B cell (primary cell): ENCODE results near the gene NTM. TPM values are rescaled to one million over a fixed set of nuclear protein-coding genes. Genes with fewer than 3 reads are reported as not detected.

Experiments used
- ATAC-seq: fragments of 200-7000 bp; cut with Tn5 transposase; one replicate; pipeline ENCODE4 v1.10.0; 2021; ENCODE audit warnings: low read depth, mild to moderate bottlenecking, moderate number of reproducible peaks, moderate library complexity
- CTCF ChIA-PET: fragments of 350-600 bp; sonication (Branson Sonifier 250); formaldehyde crosslinking; loops from one replicate; lab custom pipeline; 2021; ENCODE audit warnings: antibody characterized with exemption, inconsistent platforms; lab: Charles Lee
- POLR2A ChIA-PET: fragments of 350-600 bp; sonication (Branson Sonifier 250); formaldehyde crosslinking; loops from one replicate; lab custom pipeline; 2021; ENCODE audit warnings: antibody characterized with exemption; lab: Charles Lee
- DNase-seq: peaks from one replicate; pipeline ENCODE4 v3.0.0; 2013
- H2AFZ ChIP-seq: 2 replicates; pipeline ENCODE4 v1.6.1; 2012; ENCODE audit warnings: mild to moderate bottlenecking, low read depth, low read length; ENCODE audit not compliant: insufficient read depth, poor library complexity, severe bottlenecking
- H3K27ac ChIP-seq, 2 donors: 1 replicate in 1 of 2; 2 replicates in 1 of 2; pipeline ENCODE4 v1.5.1; 2012 to 2013; ENCODE audit warnings: low read length in 2 of 2, mild to moderate bottlenecking in 2 of 2, moderate library complexity in 1 of 2
- H3K27me3 ChIP-seq, 4 experiments: fragments of 200-600 bp in 1 of 4; sonication (generic) in 1 of 4; replicated peaks in 1 of 4; 1 replicate in 2 of 4; 2 replicates in 2 of 4; pipeline versions ENCODE4 v1.6.1 to v1.7.0; 2013 to 2016; ENCODE audit warnings: low read length in 3 of 4, mild to moderate bottlenecking in 2 of 4, mixed read lengths in 1 of 4, moderate library complexity in 1 of 4; ENCODE audit not compliant: insufficient read depth in 4 of 4, control insufficient read depth in 3 of 4; ENCODE audit errors: control extremely low read depth in 1 of 4
- H3K36me3 ChIP-seq, 2 experiments: replicated peaks in 1 of 2; 1 replicate in 1 of 2; 2 replicates in 1 of 2; pipeline versions ENCODE4 v1.6.1 to v1.7.1; 2013; ENCODE audit warnings: low read length in 1 of 2; ENCODE audit not compliant: insufficient read depth in 2 of 2, control insufficient read depth in 1 of 2; ENCODE audit errors: control extremely low read depth in 1 of 2, extremely low read depth in 1 of 2
- H3K4me1 ChIP-seq, 2 donors: fragments of 200-600 bp in 1 of 2; sonication (generic) in 1 of 2; 1 replicate in 1 of 2; 2 replicates in 1 of 2; pipeline versions ENCODE4 v1.5.1 to v1.6.1; 2013 to 2017; ENCODE audit warnings: low read length in 2 of 2; ENCODE audit not compliant: control insufficient read depth in 2 of 2, insufficient read depth in 2 of 2
- H3K4me2 ChIP-seq: replicated peaks from 2 replicates; pipeline ENCODE3; 2012; ENCODE audit warnings: mild to moderate bottlenecking, low read depth, low read length; ENCODE audit not compliant: poor library complexity, severe bottlenecking
- H3K4me3 ChIP-seq, 5 experiments: fragments of 200-600 bp in 1 of 5; sonication (generic) in 1 of 5; 1 replicate in 3 of 5; 2 replicates in 2 of 5; pipeline versions ENCODE4 v1.5.1 to v1.7.0; 2011 to 2016; ENCODE audit warnings: low read length in 4 of 5, mild to moderate bottlenecking in 4 of 5, low read depth in 2 of 5, control low read depth in 1 of 5, moderate library complexity in 1 of 5; ENCODE audit not compliant: insufficient read depth in 1 of 5; ENCODE audit errors: control extremely low read depth in 1 of 5, extremely low read depth in 1 of 5
- H3K79me2 ChIP-seq: fragments of 200-600 bp; sonication (generic); one replicate; pipeline ENCODE4 v1.6.0; 2016; ENCODE audit warnings: low read length; ENCODE audit not compliant: control insufficient read depth, insufficient read depth
- H3K9ac ChIP-seq: fragments of 200-600 bp; sonication (generic); 2 replicates; pipeline ENCODE4 v1.6.1; 2017; ENCODE audit warnings: mild to moderate bottlenecking, low read length, moderate library complexity
- H3K9me3 ChIP-seq, 3 donors: one replicate each; pipeline versions ENCODE4 v1.6.1 to v1.7.1; 2013; ENCODE audit warnings: low read length in 2 of 3; ENCODE audit not compliant: control insufficient read depth in 2 of 3, insufficient read depth in 1 of 3; ENCODE audit errors: control extremely low read depth in 1 of 3
- H4K20me1 ChIP-seq: 2 replicates; pipeline ENCODE4 v1.6.0; 2012; ENCODE audit warnings: mild to moderate bottlenecking, low read length; ENCODE audit not compliant: insufficient read depth, control insufficient read depth, poor library complexity, severe bottlenecking
- H3K27ac Mint-ChIP-seq: one replicate; pipeline ENCODE4 v1.8.0; 2021; ENCODE audit warnings: mixed read lengths
- H3K27me3 Mint-ChIP-seq: one replicate; pipeline ENCODE4 v1.8.0; 2021; ENCODE audit warnings: mixed read lengths
- H3K4me1 Mint-ChIP-seq: one replicate; pipeline ENCODE4 v1.8.0; 2021; ENCODE audit warnings: mixed read lengths
- H3K4me3 Mint-ChIP-seq: one replicate; pipeline ENCODE4 v1.8.0; 2021; ENCODE audit warnings: mixed read lengths
- H3K9me3 Mint-ChIP-seq: one replicate; pipeline ENCODE4 v1.8.0; 2022; ENCODE audit warnings: mixed read lengths; ENCODE audit not compliant: insufficient read depth
- EZH2 ChIP-seq: IDR thresholded peaks from 2 replicates; pipeline ENCODE4 v1.6.1; 2012; ENCODE audit warnings: borderline replicate concordance, low read depth, mild to moderate bottlenecking, moderate library complexity, low read length; ENCODE audit not compliant: insufficient read depth, poor library complexity, severe bottlenecking
- WGBS: methylation state at CpG from one replicate; pipeline ENCODE4 v1.1.5; 2013; ENCODE audit warnings: missing lambda C conversion rate; ENCODE audit not compliant: insufficient coverage; 5-methylcytosine and 5-hydroxymethylcytosine counted together
- intact Hi-C: fragments of 100-400 bp; cut with micrococcal nuclease; formaldehyde crosslinking; loops from one replicate; pipeline ENCODE4 v1.10.0; 2022
- polyA plus RNA-seq: library from polyadenylated mRNA; depleted of rRNA; stranded (reverse); fragments of >200 nt; gene quantifications from 2 replicates; pipeline ENCODE4 v1.2.3, GENCODE V29; 2012
- total RNA-seq, 2 donors: library from RNA; stranded (reverse); fragments of 120-200 nt in 1 of 2; gene quantifications; 1 replicate in 1 of 2; 2 replicates in 1 of 2; pipeline versions ENCODE4 v1.2.3 to v1.2.4, GENCODE V29; 2013 to 2022
- TF ChIP-seq, protein P1 (sequence below): fragments of 200-600 bp; IDR thresholded peaks from one replicate; pipeline ENCODE4 v1.8.0; 2022; ENCODE audit warnings: antibody characterized with exemption, mild to moderate bottlenecking

Gene NTM
- total and polyA plus RNA-seq, 2 donors (not counting 1 experiment from before 2014, with no cell fraction given) = not detected

DNA sequence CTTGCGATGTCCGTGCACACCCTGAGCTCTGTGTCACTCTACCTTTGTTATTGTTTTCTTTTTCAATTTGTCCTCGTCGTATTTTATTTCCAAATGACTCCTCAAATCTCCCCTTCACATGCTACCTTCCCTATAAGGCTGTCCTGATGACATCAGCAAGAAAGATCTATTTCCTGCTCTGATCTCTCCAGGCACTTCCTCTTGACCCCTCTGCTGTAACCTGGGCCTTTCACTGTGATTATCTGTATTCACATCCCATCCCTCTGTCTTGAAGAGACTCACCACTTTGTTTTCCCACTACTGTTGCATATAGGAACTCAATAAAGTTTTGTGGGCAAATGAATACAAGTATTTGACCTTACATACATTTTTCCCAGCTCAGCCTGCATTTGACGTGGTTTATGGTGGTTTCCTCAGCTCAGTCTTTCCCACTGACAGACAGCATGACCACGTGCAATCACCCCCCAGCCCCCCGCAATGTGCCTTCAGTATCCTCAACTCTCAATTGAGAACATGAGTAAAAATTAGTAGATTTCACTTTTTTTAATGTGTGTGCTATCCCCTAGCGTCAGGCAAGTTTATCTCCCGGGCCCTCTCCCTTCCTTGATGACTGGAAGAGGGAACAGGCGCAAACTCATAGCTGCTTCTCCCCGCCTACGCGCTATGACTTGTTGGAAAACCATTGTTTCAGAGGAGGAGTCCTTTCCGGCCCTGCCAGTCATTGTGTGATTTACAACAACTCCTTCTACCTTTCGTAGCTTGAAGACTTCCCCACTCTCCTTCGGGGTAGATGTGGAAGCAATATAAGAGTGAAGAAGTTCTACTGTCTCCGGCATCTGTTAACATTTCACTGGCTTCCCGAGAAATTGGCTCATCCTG is 498.5 kb downstream of the NTM start:
- Histone ChIP-seq H3K9ac (no peak overlapping the region), H3K4me1 (no peaks in the 10 kb centered on the region), H3K27me3 (no peaks in the 10 kb centered on the region), H3K79me2 (no peaks in the 10 kb centered on the region), H4K20me1 (no peaks in the 10 kb centered on the region), H3K27ac (no peak overlapping the region), H3K9me3 (peaks cover 0 to 9% (median 0%) of the 10 kb centered on the region in 3 donors), H3K4me2 (no peak overlapping the region), H2AFZ (no peak overlapping the region), H3K36me3 (no peaks in the 10 kb centered on the region), H3K4me3 (no peak overlapping the region)
- WGBS = 79% methylated on average over 9 of the region's 18 CpGs
- Mint-ChIP-seq H3K4me1 (no peaks in the 10 kb centered on the region), H3K27ac (no peak overlapping the region), H3K9me3 (peaks cover 2% of the 10 kb centered on the region), H3K4me3 (no peak overlapping the region), H3K27me3 (no peaks in the 10 kb centered on the region)
- no peak for DNase-seq
- POLR2A ChIA-PET = no interaction called here
- CTCF ChIA-PET = no interaction called here
- ATAC-seq = no peak
- intact Hi-C loops = no loop called here
- TF ChIP-seq, protein P1, sequence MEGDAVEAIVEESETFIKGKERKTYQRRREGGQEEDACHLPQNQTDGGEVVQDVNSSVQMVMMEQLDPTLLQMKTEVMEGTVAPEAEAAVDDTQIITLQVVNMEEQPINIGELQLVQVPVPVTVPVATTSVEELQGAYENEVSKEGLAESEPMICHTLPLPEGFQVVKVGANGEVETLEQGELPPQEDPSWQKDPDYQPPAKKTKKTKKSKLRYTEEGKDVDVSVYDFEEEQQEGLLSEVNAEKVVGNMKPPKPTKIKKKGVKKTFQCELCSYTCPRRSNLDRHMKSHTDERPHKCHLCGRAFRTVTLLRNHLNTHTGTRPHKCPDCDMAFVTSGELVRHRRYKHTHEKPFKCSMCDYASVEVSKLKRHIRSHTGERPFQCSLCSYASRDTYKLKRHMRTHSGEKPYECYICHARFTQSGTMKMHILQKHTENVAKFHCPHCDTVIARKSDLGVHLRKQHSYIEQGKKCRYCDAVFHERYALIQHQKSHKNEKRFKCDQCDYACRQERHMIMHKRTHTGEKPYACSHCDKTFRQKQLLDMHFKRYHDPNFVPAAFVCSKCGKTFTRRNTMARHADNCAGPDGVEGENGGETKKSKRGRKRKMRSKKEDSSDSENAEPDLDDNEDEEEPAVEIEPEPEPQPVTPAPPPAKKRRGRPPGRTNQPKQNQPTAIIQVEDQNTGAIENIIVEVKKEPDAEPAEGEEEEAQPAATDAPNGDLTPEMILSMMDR = no peak

DNA sequence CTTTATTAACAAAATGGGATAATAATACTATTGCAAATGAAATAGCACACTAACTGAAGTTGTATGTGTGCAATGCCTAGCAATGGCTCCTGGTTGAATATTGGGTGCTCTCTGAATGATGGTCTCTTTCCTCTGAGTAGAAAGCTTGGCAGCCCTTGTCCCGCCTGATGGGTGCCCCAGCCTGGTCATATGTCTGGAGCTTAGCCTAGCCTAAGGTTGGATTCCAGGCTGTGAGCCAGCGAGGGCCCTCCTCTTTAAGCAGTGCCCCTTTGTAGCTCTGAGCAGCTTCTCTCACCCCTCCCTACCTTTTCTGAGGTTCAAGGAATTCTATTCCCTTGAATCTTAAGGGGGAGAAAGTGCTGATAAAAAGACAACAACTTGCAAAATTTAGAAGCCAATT is 499.9 kb downstream of the NTM start:
- ChIA-PET POLR2A (no interaction called here), CTCF (no interaction called here)
- WGBS = 86% methylated on average over 1 of the region's 2 CpGs
- H2AFZ ChIP-seq = no peak overlapping the region
- Mint-ChIP-seq H3K4me1 (no peaks in the 10 kb centered on the region), H3K9me3 (peaks cover 2% of the 10 kb centered on the region), H3K27me3 (no peaks in the 10 kb centered on the region), H3K27ac (no peak overlapping the region), H3K4me3 (no peak overlapping the region)
- H3K79me2 ChIP-seq = no peaks in the 10 kb centered on the region
- no peaks in the 10 kb centered on the region for H3K36me3 ChIP-seq
- no peaks in the 10 kb centered on the region for H3K4me1 ChIP-seq
- no peak overlapping the region for H3K27ac ChIP-seq
- H4K20me1 ChIP-seq = no peaks in the 10 kb centered on the region
- no peak overlapping the region for H3K4me3 ChIP-seq
- intact Hi-C loops = no loop called here
- peaks cover 0 to 12% (median 0%) of the 10 kb centered on the region in 3 donors for H3K9me3 ChIP-seq
- DNase-seq = no peak
- no peak overlapping the region for H3K9ac ChIP-seq
- H3K4me2 ChIP-seq = no peak overlapping the region
- ATAC-seq = no peak
- TF ChIP-seq, protein P1 = no peak
- no peak for TF ChIP-seq EZH2
- no peaks in the 10 kb centered on the region for H3K27me3 ChIP-seq
